Activated gamma-delta T cell (primary cell): ENCODE measurements around the gene PCP4L1.

Source experiments
- DNase-seq: peaks from one replicate; lab custom pipeline; 2025; lab: John Stamatoyannopoulos, UW

PCP4L1 gene

DNA sequence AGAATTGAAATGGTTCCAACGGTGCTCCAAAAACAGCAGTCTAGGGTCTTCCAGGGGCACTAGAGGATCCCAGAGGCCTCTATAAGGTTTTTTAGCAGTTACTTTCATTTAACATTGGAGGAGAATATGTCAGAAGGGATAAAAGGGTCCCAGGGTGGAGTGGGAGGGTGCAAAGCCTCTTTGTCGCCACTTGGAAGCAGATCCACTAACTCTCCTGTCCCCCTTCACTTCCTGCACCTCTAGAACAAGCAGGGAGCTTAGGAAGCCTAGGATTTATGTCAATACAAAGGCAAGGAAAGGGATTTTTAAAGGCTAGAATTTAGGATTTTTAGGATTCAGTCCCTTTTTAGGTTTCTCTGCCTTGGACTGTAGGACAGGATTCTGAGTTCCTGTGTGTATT is 8.3 kb downstream of the PCP4L1 start:
- DNase-seq, result no peak

DNA sequence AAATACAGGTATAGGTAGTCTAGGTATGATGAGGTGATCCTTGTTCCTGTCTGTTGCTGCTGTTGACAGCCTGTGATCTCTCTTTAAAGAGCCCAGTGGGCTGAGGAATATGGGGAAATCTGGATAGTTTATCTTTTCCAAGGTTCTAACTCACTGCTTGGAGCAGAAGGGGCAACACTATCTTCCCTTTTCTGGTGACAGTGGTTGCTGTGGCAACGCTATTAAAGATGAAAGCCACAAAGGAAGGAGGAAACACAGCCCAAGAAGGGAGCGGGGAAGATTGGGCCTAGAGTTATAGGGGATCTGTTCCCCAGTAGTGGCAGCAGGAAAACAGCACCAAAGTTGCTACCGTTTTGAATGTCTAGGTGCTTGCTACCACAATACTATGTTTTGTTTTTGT is 8.8 kb downstream of the PCP4L1 start:
- no peak for DNase-seq

DNA sequence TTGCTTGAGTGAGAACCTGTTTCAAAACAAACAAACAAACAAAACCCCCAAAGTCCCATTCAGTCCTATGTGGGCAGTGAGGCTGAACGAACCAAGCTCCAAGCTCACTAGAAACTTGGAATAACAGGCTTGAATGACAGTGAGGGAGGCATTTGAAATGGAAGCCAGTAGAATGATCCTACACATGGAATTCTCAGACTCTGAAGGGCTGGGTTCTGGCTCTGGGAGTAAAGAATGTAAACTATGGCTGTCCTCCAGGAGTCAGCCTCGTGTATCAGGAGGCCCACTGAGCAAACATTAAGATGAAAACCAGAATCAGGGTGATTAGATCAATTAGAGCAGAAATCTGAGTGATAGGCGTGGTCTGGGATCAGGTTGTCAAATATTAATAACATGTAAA is 14.9 kb downstream of the PCP4L1 start:
- no peak for DNase-seq

DNA sequence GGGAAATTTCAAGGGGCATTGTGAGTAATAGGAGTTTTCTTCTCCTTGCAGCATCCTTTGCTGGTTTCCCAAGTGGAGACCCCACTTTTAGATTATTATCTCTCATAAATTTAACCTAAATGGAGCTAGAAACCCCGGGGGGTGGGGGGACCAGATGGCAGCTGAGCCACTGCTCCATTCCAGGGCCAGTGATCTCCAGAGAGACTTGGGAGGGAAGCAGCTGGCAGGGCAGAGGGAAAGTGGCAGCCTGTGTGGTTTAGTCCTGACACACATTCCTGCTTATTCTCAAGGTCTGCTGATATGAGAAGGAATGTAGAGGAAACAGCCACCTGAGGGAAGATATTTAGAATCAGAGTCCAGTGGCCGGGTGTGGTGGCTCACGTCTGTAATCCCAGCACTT is 16.3 kb downstream of the PCP4L1 start:
- no peak for DNase-seq

DNA sequence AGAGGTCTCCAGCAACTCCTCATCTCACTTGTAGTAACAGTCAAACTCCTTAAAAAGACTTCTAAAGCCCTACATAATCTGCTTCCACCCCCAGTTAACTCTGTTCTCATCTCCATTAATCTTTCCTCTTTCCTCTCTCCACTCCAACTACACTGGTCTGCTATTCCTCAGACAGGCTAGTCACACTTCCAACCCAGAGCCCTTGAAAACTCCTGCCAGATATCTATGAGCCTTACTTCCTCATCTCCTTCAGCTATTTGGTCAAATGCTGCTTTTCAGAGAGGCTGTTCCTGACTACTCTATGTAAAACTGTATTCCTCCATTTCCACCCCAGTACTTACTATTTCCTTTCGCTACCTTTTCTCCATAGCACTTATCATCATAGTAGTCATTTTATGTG is 24.4 kb downstream of the PCP4L1 start:
- no peak for DNase-seq

DNA sequence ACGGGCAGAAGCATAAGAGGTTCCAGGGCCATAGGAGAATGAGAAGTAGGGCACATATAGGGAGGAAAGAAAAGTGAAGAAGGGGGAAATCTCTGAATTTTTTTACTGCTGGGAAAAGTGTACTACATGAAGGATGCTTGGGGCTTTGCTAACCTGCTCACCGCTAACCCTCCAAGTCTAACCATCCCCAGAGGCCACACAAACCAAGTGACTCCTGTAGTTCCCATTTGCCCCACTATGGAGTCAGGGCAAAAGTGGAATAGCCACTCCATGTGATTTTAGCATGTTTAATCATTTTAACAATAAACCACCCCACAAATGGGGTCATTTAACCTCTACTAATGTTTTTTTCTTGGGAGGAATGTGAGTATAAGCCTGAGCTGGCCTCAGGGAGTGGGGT is 26.6 kb downstream of the PCP4L1 start:
- no peak for DNase-seq

DNA sequence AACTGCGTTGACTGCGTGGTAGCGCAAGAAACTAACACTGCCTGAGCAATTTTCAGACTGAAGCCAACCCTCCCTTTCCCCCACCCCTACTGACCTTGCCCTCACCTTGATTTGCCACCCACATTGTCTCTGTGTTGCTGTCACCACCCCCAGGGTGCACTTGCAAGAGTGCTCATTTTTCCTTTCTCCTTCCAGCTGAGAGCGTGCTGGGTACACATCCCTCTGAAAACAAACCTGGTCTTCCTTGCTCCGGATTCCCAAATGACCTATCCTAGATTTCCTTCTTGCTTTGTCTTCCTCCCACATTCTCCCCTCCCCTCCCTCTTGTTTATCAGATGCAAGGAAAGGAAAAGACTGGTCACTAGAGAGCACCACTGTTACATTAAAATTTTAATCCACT is 27.0 kb downstream of the PCP4L1 start:
- no peak for DNase-seq

DNA sequence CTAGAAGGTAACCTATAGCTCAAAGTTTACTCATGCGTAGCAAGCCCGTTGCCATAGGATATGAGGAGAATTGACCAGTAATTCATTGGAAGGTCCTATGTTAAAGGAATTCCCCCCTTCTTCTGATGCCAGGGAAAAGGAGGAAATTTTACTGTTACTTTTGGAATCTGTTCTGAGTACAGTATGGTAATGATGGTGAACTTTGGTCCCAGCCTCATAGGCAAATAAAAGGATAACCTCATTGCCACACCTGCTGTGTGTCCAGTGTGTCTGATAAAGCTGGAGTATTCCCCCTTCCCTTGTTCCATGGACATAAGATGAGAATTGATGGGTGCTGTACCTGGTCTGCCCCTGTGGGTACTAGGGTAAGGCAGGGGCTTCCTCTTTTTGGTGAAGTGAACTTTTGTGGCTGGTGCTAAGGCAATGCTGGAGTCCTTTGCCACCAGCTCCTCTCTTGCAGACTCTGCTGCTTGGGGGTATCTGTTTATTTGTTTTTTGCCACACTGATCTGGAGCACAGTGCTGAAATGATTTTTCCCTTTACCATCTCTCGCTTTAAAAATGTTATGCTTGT is 29.0 kb downstream of the PCP4L1 start:
- no peak for DNase-seq

DNA sequence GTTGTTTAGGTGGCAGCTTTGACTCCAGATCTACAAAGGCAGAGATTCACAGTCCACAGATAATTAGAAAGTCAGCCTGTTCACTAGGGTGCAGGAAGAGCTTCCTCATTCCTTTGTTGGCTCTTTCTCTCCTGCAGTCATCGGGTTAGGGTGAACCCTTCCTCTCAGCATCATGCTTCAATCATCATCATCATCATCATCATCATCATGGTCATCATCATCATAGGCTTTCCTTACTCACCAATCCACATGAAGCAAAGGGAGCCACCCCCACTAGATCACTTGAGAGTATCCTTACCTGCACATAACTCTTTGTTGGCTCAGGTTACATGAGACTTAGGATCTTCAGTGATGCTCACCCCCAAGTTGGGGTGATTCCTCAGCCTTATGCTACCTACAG is 32.2 kb downstream of the PCP4L1 start:
- DNase-seq, result no peak

DNA sequence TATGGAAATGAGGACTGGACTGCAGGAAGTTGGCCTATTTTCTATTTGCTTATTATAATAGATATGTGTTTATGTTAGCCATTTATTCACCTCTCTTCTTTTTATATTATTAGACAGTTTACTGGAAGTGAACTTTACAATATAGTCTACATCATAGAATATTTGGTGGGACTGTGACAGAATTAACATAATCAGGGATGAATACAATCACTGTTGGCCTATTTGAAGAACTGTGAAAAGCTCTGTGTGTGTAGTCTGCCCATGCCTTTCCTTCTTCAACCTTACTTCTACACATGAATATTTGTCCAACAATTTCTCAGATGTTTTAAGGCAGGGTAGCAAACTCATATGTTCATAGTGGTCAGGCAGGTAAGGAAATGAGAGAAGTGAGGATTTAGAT is 38.9 kb downstream of the PCP4L1 start:
- DNase-seq, result no peak

DNA sequence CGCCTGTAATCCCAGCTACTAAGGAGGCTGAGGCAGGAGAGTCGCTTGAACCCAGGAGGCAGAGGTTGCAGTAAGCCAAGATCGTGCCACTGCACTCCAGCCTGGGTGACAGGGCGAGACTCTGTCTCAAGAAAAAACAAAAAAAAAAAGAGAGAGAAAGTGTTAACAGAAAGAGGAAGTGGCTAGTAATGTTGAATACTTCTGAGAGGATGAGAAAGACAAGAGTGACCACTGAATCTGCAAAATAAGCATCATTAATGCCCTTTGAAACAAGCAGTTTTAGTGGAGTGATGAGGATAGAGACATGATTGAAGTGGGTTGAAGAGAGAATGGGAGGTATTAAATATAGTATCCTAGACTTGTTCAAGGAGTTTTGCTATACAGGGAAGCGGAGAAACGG is 39.6 kb downstream of the PCP4L1 start:
- DNase-seq, result no peak

DNA sequence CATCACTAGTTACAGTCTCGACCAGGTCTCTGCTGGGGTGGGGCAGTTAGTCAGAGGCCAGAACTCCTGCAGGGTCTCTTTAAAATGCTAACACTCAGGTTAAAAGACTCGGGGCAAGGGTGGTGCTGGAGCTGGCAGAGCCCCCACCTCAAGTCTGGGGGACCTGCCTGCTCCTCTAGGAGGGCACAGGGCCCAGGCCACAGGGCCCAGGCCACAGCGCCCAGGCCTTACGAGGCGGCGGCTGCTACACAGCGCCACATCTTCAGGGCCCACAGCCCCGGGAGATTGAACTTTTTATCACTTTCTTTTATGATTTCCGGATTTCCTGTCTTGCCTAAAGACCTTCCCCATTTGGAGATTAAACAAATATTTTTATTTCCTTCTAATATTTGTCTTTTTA is 40.8 kb downstream of the PCP4L1 start:
- no peak for DNase-seq

DNA sequence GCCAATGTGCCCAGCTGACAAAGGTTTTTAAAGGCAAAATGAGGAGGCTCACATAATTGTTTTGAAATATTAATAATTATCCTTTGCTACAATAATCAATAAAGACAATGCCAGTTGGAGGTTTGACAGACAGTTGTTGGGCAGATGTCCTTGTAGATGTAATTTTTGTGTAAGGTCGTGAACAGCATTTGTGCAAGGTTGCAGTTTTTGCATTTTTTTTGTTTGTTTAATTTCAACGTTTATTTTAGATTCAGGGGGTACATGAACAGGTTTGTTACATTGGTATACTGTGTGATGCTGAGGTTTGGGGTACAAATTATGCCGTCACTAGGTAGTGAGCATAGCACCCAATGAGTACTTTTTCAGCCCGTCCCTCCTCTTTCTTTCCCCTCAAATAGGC is 41.9 kb downstream of the PCP4L1 start:
- DNase-seq, result no peak

DNA sequence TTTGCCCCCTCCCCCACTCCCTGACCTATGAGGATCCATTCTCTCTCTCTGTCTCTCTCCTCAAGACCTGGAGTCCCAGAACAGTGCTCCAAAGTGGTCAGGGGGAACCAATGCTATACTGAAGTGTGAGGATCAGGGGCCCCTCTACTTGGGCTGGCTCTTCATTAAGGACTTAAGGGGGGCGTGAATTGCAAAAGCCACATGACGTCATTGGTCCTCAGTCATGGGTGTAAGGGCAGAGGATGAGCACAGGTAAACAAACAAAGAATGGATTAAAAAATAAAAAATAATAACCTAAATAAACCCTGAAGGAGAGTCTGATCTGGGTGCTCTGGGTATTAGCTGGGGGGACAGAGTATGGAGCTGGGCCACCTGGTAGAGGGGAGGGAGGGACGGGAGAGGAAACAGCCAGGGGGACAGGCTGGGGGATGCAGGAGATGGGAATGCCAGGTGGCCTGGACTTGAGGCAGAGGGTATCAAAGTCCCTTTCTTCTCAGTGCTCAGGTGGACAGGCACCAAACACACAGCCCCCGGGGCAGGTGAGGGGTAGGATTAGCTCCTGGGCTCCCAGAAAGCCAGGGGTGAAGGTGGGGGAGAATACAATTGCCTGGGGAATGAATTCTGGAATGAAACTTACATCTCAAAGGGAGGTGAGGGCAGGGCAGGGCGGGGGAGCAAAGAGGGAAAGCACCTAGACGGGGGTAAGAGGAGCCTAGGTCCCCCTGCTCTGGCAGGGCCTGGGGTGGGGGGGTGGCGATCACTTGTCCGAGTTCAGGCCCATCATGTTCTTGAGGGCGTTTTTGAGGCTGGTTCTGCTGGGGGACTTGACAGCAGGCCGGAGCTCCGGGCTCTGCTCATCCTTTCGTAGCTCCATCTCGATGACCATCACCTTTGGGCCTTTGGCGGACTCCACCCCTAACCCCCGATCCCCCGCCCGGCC is 46.7 kb downstream of the PCP4L1 start:
- no peak for DNase-seq

DNA sequence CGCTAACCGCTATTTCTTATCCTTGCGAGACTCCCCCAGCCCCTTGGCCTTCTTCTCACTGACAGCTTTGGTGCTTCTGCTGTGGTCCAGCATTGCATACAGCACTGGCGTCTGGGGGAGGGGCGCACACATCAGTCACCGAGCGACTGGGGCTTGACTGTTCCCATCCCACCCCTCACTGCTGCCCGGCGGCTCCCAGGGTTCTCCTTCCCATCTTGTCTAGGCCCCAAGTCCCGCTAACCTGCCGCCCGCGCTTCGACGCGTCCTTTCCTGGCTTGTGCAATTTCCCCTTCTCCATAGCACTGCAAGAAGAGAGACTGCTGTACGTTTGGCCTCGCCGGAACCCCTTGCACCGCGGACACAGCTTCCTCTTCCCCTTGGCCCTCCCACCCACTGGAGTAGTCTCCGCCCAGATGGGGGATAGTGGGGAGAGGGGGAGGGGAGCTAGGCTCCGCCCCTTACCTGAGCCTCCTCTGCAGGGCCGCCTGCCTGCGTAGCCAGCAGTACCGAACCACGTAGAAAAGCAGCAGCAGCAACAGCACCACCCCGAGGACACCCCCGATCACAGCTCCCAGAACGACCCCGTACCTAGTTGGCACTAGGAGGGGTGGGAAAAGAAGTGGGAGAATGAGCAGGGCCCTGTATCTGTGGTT is 47.4 kb downstream of the PCP4L1 start:
- DNase-seq, result peak; percentile 29

DNA sequence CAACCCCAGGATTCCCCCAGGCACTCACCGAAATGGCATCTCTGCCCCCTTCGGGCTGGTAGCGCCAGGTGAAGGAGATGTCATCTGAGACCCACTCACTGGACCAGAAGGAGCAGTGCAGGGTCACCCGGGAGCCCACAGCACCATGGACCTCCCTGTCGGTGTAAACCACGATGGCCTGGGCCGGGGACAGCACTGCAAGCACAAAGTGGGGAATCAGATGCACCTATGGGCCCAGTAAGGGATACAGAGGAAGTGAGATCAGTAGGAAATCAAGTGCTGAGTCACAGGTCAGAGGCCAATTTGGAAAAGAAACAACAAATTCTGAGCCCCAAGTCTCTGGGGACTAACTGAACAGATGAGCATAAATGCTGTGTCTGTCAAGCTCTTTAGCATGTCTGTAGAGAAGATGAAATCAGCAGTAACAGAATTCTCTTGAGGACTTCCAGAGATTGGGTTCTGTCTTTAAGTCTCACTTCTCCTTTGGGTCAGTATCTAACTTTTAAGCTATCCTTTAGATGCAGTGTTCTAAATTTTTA is 48.8 kb downstream of the PCP4L1 start:
- DNase-seq, result no peak

DNA sequence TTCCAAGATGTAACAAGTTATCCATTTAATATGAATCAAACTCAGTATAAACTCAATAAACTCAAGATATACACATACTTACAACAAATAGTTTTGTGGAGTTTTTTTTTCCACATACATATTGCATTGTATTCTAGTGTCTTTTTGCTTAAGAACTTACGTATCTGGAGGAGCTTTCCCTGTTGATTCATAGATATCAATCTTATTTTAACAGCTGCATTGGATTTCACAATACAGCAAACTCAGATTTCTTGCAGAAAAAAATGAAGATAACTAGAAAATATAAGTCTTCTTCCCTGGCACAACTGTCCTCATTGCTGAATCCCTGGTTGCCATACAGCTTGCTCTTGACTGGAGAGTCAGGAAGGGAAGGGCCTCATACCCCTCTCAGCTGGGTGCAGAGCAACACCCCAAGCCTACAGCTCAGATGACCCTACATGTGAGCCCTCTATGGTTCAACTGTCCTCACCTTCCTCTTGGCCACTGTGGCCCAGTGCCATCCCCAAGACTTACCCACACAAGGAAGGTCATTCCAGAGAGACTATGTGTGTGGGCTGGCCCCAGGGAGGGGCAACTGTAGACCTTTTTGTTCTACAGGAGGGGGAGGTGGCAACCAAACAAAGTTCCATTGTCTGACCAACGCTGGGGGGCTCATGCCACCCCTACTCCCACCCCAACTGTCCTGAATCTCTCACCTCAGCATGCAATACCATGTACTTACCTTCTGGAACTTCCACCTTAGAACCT is 49.5 kb downstream of the PCP4L1 start:
- DNase-seq, result no peak

DNA sequence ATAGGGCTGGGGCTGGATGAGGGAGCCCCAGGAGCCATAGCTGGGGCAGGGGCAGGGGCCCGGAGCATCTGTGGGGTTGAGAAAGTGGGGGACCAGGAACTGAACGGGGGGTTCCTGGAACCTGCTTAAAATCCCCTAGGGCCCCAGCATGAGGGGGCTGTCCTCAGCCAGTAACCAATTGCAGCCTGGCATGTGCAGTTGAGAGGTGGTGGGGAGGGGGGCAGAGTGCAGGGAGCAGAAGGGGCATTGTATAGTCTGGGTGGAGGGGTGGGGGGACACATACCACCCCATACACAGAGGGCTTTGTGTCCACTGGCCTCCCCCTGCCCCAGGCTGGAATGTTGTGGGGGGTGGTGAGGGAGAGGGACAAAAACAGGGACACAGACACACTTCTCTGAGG is 51.3 kb downstream of the PCP4L1 start, which contains the start of gene MPZ:
Gene MPZ (minus strand): TSS at position 101 of the 400 bp plus-strand sequence. CDS start 63 bp downstream, at position 38.
- DNase-seq, result no peak

DNA sequence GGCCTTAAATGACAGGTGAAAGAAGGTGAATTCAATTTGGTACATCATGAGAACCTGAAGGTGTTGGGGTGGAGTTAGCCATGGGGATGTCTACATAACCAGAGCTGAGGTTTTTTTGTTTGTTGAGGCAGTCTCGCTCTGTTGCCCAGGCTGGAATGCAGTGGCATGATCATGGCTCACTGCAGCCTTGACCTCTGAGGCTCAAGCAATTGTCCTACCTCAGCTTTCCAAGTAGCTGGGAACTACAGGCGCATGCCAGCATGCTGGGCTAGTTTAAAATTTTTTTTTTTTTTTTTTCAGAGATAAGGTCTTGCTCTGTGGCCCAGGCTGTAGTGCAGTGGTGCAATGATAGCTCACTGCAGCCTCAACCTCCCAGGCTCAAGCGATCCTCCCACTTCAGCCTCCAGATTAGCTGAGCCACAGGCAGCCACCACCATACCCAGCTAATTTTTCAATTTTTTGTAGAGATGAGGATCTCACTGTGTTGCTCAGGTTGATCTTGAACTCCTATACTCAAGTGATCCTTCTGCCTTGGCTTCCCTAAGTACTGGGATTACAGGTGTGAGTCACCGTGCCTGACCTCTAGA is 53.1 kb downstream of the PCP4L1 start:
- no peak for DNase-seq

DNA sequence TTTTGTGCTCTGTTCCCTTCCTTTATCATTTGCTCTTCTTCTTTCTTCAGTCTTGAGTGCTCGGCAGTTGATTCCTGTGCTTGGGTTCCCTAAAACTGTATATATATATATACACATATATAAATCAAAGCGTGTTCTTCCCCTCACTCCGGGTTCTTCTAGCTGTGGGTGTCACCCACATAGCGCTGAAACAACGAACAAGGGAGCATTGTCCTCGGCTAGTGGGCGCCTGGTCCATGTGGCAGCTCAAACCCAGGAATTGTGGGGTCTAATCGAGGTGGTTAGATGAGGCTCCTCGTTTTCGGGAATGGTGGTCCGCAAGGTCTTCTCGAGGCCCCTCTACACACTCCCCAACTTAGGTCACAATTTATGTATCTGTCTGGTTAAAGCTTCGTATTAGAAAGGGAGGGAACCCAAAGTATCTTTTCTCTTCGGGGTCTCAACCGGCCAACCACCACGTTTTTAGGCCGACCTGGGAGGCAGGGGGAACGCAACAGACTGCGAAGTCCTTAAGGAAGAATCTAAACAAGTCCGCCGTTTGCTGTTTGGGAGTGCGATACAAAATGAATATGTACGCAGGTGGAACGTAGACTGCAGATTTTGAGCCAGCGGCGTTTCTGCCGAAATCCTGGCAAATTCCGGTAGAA is 55.1 kb downstream of the PCP4L1 start:
- no peak for DNase-seq
